Measurements from ENCODE around the gene SMIM9. TPM values are rescaled to one million over a fixed set of nuclear protein-coding genes. Genes with fewer than 3 reads are reported as not detected.

The SMIM9 gene
- polyA plus RNA-seq, 1 of the 3 experiments (the other 2 are of a cell fraction) = not detected

- DNase-seq = peak; percentile 89
- CTCF ChIA-PET = interaction anchor here (1.0 kb wide), 1 partner anchor 56 kb away, joined by 5 read pairs; no protein-coding TSS in a partner anchor
- no peaks in the 10 kb centered on the region for H3K9me2 ChIP-seq
- H3K4me1 ChIP-seq (ENCODE audit: control insufficient read depth in 1 of 2, insufficient read depth in 2 of 2, low read depth in 1 of 2, low read length in 1 of 2) = peaks cover 0 to 4% of the 10 kb centered on the region in 2 experiments; a peak in 1 of 4 replicates
- H3K9ac ChIP-seq = peak within 1 kb of the TSS; percentile 52; the same call in 1 of the 2 replicates
- H2AFZ ChIP-seq (ENCODE audit: low read depth) = peak within 1 kb of the TSS; percentile 81
- peak within 1 kb of the TSS; percentile 62 to 63 for H3K4me3 ChIP-seq (ENCODE audit: low read depth in 2 of 2, low read length in 1 of 2)
- peak within 1 kb of the TSS in 1 of 2 experiments; percentile 34; a peak in 2 of 4 replicates for H3K27ac ChIP-seq (ENCODE audit: low read depth in 2 of 2, low read length in 1 of 2)
- 13% methylated on average over 32 of the region's 65 CpGs for WGBS (ENCODE audit: low lambda C conversion rate)
- H3K79me2 ChIP-seq (ENCODE audit: insufficient read depth) = no peaks in the 10 kb centered on the region
- H4K20me1 ChIP-seq (ENCODE audit: insufficient read depth) = no peaks in the 10 kb centered on the region
- peak; percentile 26; the same call in 1 of the 2 replicates for TF ChIP-seq NRF1 (IDR thresholded peaks at IDR 0.05; ENCODE audit: low read depth, low read length)
- TF ChIP-seq MAX (IDR thresholded peaks at IDR 0.05; ENCODE audit: low read depth) = 0 out of 2 replicates have a peak, but pooled peaks have one; percentile 15
- no peak for TF ChIP-seq SMC3 (IDR thresholded peaks at IDR 0.05; ENCODE audit: low read depth, low read length)
- no peak for TF ChIP-seq GATA2 (CRISPR knock-in tag; IDR thresholded peaks at IDR 0.05)
- TF ChIP-seq PBX3 (IDR thresholded peaks at IDR 0.05) = peak; percentile 72
- H3F3A ChIP-seq (replicated peaks; ENCODE audit: insufficient read depth) = no peaks in the 10 kb centered on the region
- no peaks in the 10 kb centered on the region for H3K9me3 ChIP-seq
- POLR2A ChIA-PET = interaction anchor here (1.7 kb wide), 1 partner anchor 43 kb away, joined by 5 read pairs; the partner anchor contains the start of gene DKC1
- no peaks in the 10 kb centered on the region for H3K27me3 ChIP-seq (ENCODE audit: insufficient read depth)
- H3K4me2 ChIP-seq = peak within 1 kb of the TSS; percentile 68
- H3K36me3 ChIP-seq (replicated peaks in 1 of 2; ENCODE audit: control insufficient read depth in 1 of 2, insufficient read depth in 2 of 2, low read length in 1 of 2) = no peaks in the 10 kb centered on the region
Observed at GRCh38 chrX:154804957-154805695, 29.3 kb downstream of the SMIM9 start, which contains the start of gene MPP1. MPP1 (minus strand) TSS chrX:154805485; CDS start chrX:154805373, 112 bp downstream.

GRCh38 chrX:154804261-154804956, 30.1 kb downstream of the SMIM9 start:
- Histone ChIP-seq H3K4me3 (ENCODE audit: low read depth in 2 of 2, low read length in 1 of 2) (peak overlapping the region; percentile 62 to 63), H3K27ac (ENCODE audit: low read depth in 2 of 2, low read length in 1 of 2) (no peak overlapping the region; a peak in 1 of 4 replicates), H3K9me3 (no peaks in the 10 kb centered on the region), H3K79me2 (ENCODE audit: insufficient read depth) (no peaks in the 10 kb centered on the region), H3K36me3 (replicated peaks in 1 of 2; ENCODE audit: control insufficient read depth in 1 of 2, insufficient read depth in 2 of 2, low read length in 1 of 2) (no peaks in the 10 kb centered on the region), H3K4me1 (ENCODE audit: control insufficient read depth in 1 of 2, insufficient read depth in 2 of 2, low read depth in 1 of 2, low read length in 1 of 2) (peaks cover 4 to 7% of the 10 kb centered on the region in 2 experiments; a peak in 1 of 4 replicates), H3F3A (replicated peaks; ENCODE audit: insufficient read depth) (no peaks in the 10 kb centered on the region), H3K9me2 (no peaks in the 10 kb centered on the region), H3K9ac (peak overlapping the region; percentile 52; the same call in 1 of the 2 replicates), H3K4me2 (peak overlapping the region; percentile 68), H2AFZ (ENCODE audit: low read depth) (peak overlapping the region; percentile 74), H3K27me3 (ENCODE audit: insufficient read depth) (no peaks in the 10 kb centered on the region), H4K20me1 (ENCODE audit: insufficient read depth) (no peaks in the 10 kb centered on the region)
- WGBS (ENCODE audit: low lambda C conversion rate) = 15% methylated on average over 7 of the region's 7 CpGs
- TF ChIP-seq TEAD4 (IDR thresholded peaks at IDR 0.05; ENCODE audit: borderline replicate concordance, insufficient read depth) = no peak
- TF ChIP-seq RFX5 (IDR thresholded peaks at IDR 0.05; ENCODE audit: low read length) = no peak
- TF ChIP-seq YY1 (IDR thresholded peaks at IDR 0.05; ENCODE audit: low read depth) = no peak
- TF ChIP-seq CTCF (IDR thresholded peaks at IDR 0.05) = no peak
- ChIA-PET CTCF (interaction anchor here (0.7 kb wide), 1 partner anchor 55 kb away, joined by 3 read pairs; no protein-coding TSS in a partner anchor), POLR2A (interaction anchor here (1.7 kb wide), 1 partner anchor 42 kb away, joined by 5 read pairs; the partner anchor contains the start of gene DKC1)
- peak; percentile 44 for DNase-seq

Data from SK-N-SH (cell line).